Dendritic cell treated with granulocyte-macrophage colony-stimulating factor and Interleukin-4, amounts not matched to agents 40 ng/mL and 50 ng/mL, for 4 days (primary cell): ENCODE data around the gene CASZ1.

Experiments
- H3K27ac Mint-ChIP-seq: one replicate; pipeline ENCODE4 v1.8.0; 2022; ENCODE audit warnings: mild to moderate bottlenecking, mixed read lengths
- H3K27me3 Mint-ChIP-seq: one replicate; pipeline ENCODE4 v1.8.0; 2022; ENCODE audit warnings: mild to moderate bottlenecking, mixed read lengths
- H3K36me3 Mint-ChIP-seq: one replicate; pipeline ENCODE4 v1.8.0; 2022; ENCODE audit warnings: low read depth, mixed read lengths
- H3K4me1 Mint-ChIP-seq: one replicate; pipeline ENCODE4 v1.8.0; 2022; ENCODE audit warnings: low read depth, mixed read lengths
- H3K4me3 Mint-ChIP-seq: one replicate; pipeline ENCODE4 v1.8.0; 2022; ENCODE audit warnings: mild to moderate bottlenecking, moderate library complexity, mixed read lengths
- H3K9me3 Mint-ChIP-seq: one replicate; pipeline ENCODE4 v1.8.0; 2022; ENCODE audit warnings: mixed read lengths
- intact Hi-C: fragments of 100-400 bp; cut with micrococcal nuclease; formaldehyde crosslinking; loops from one replicate; pipeline ENCODE4 v1.15.0; 2022

The CASZ1 gene

DNA sequence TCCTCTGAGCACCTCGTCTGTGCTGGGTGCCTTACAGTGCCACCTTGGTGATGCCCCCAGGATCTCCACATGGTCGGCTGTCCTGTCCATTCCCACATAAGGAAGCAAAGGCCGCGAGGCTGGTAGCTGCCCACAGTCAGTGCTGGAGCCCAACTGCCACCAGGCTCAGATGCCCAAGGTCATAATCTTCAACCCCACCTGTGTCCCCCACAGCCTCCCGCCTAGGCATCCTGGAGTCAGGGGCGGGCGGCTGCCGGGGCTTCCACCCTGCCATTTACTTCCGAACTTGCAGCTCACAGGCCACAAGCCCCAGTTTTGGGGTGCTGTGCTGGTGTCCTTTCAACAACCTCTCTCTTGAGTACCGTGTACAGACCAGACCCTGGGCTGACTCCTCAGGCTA is 126.3 kb downstream of the CASZ1 start:
- H3K4me3 Mint-ChIP-seq = no peak overlapping the region
- intact Hi-C loops = no loop called here
- H3K27me3 Mint-ChIP-seq = peaks cover 5% of the 10 kb centered on the region
- H3K27ac Mint-ChIP-seq = no peak overlapping the region
- no peaks in the 10 kb centered on the region for H3K36me3 Mint-ChIP-seq
- H3K9me3 Mint-ChIP-seq = no peaks in the 10 kb centered on the region
- H3K4me1 Mint-ChIP-seq = no peaks in the 10 kb centered on the region

DNA sequence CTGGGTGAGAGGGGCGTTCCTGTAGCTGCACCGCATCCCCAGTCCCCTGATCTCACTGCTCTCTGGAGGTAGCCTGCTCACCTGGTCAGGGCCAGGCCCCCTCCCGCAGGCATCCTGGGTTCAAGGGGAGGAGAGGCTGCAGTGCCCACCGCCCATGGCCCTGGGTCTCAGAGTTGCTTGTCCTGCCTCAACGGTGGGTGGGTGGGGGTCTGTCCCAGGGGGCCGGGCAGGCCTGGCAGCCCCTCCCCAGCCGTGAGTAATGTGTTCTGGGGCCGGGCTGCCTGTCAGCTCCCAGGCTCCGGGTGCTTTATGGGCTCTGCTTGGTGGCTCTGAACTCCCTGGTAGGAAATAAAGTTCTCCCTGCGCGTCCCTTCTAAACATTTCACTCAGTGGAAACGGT is 126.9 kb downstream of the CASZ1 start:
- H3K9me3 Mint-ChIP-seq = no peaks in the 10 kb centered on the region
- H3K36me3 Mint-ChIP-seq = no peaks in the 10 kb centered on the region
- H3K4me1 Mint-ChIP-seq = no peaks in the 10 kb centered on the region
- no peak overlapping the region for H3K27ac Mint-ChIP-seq
- no peak overlapping the region for H3K4me3 Mint-ChIP-seq
- intact Hi-C loops = no loop called here
- H3K27me3 Mint-ChIP-seq = peaks cover 5% of the 10 kb centered on the region

DNA sequence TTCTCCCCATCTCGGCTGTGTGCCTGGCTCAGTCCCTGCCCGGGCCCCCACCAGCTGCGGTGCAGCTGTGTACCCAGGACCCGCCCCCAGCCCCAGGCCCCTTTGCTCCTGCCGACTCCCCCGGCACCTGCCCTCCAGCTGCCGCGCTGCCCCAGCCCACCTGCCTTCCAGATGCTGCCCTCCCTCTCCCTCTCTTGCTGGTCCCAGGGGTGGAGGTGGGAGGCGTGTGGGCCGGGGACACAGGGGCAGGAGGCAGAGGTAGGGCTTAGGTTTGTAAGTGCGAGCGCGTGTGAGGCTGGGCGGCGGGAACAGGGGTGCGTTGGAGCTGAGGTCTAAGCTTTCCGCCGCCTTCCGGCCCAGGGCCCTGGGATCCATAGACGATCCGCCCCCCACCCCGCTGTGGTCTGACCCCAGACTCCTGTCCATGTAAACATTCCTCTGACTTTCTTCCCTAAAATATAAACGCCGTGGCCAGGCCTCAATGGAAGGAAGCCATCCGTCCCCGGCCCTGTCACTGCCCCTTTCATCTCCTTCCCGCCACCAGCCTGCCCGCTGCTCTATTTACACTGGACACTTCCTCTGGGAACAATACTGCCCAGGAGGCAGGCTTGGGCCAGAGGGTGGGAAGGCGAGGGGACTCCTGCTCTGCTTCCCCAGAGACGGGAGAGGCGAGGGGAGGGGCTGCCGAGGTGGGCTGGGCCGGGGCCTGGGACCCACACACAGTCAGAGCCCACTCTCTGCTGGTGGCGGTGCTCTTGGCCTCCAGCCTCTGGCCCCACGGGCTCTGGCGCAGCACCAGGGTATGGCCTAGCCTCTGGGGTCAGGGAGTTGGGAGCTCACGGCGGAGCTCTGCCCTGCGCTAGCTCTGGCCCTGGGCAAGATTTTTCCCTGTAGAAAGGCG is 128.3 kb downstream of the CASZ1 start:
- no peak overlapping the region for H3K27ac Mint-ChIP-seq
- H3K27me3 Mint-ChIP-seq = peaks cover 5% of the 10 kb centered on the region
- no peaks in the 10 kb centered on the region for H3K9me3 Mint-ChIP-seq
- H3K4me3 Mint-ChIP-seq = no peak overlapping the region
- intact Hi-C loops = no loop called here
- no peaks in the 10 kb centered on the region for H3K4me1 Mint-ChIP-seq
- H3K36me3 Mint-ChIP-seq = no peaks in the 10 kb centered on the region

DNA sequence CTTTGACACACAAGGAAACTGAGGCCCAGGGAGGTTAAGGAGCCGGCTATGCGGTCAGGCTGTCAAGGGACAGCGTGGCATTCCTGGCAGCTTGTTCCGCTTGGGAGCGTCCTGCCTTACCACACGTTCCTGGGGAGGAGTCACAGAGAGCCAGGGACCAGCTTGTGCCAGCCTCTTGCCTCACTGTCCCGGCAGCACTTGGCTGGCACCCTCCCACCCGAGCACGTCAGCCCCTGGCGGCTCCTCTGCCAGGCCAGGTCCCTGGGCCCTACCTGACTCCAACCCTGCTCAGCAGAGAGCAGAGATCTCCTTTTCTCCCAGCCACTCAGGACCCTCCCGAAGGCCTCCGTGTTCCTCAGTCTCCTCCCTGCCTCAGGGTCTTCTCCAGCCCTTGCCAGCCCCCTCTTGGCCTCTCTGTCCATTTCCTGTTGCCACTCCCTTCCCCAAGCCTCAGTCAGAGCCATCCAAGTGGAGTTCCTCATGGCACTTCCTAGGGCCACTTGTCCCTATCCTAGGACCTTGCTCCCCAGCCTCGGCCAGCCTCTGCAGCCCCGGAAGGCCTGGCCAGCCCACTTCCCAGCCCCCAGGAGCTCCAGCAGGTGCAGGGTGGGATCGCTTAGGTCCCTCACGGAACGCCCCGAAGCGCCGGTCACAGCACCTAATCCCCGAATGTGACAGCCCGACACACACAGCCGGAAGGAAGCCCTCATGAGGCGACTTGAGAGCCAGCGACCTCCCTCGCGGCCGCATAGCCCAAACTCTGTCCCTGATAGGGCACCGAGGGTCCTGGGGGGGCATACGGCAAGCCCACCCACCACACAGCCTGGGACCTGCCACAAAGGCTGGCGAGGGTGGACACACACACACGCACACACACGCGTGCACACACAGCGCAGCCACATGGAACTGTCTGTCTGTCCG is 130.3 kb downstream of the CASZ1 start:
- intact Hi-C loops = no loop called here
- no peak overlapping the region for H3K4me3 Mint-ChIP-seq
- H3K4me1 Mint-ChIP-seq = no peaks in the 10 kb centered on the region
- peaks cover 4% of the 10 kb centered on the region for H3K27me3 Mint-ChIP-seq
- no peaks in the 10 kb centered on the region for H3K9me3 Mint-ChIP-seq
- H3K36me3 Mint-ChIP-seq = no peaks in the 10 kb centered on the region
- no peak overlapping the region for H3K27ac Mint-ChIP-seq

DNA sequence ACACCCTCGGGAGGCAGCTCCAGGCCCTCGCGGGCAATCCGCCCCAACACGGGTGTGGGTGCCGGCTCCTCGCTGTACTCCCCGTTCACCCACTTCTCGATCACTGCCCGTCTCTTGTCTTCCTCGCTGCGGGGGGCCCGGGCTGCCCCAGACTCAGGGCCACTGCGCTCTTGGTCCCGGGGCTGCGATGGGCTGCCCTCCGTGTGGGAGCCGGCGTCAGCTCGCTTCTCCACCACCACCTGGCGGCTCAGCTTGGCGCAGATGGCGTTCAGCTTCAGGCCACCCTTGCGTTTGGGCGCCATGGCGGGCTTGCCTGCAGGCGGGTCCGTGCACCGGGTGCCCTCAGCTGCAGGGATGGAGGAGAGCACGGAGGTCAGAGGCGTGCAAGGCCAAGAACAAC is 131.2 kb downstream of the CASZ1 start:
- no peaks in the 10 kb centered on the region for H3K4me1 Mint-ChIP-seq
- H3K4me3 Mint-ChIP-seq = no peak overlapping the region
- H3K27ac Mint-ChIP-seq = no peak overlapping the region
- H3K9me3 Mint-ChIP-seq = no peaks in the 10 kb centered on the region
- no peaks in the 10 kb centered on the region for H3K36me3 Mint-ChIP-seq
- intact Hi-C loops = no loop called here
- H3K27me3 Mint-ChIP-seq = no peaks in the 10 kb centered on the region

DNA sequence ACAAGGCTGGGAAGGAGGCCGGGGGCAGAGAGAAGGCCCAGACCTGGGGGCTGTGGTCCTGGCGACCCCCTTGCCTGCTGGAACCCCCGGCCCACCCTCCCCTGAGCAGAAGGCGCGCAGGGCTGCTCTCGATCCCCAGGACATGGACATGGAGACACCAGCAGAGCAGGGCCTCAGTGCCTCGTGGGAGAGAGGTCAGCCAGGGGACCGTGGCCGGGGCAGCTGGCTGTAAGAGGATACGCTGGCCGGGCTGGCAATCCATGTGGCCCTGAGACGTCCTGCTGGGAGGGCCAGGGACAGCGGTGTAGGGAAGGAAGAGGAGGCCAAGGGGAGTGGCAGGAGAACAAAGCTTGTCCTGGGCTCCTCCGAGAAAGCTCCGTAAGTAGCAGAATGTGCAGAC is 132.2 kb downstream of the CASZ1 start:
- peaks cover 4% of the 10 kb centered on the region for H3K36me3 Mint-ChIP-seq
- no peaks in the 10 kb centered on the region for H3K9me3 Mint-ChIP-seq
- H3K27me3 Mint-ChIP-seq = no peaks in the 10 kb centered on the region
- H3K27ac Mint-ChIP-seq = no peak overlapping the region
- H3K4me3 Mint-ChIP-seq = no peak overlapping the region
- intact Hi-C loops = no loop called here
- no peaks in the 10 kb centered on the region for H3K4me1 Mint-ChIP-seq

DNA sequence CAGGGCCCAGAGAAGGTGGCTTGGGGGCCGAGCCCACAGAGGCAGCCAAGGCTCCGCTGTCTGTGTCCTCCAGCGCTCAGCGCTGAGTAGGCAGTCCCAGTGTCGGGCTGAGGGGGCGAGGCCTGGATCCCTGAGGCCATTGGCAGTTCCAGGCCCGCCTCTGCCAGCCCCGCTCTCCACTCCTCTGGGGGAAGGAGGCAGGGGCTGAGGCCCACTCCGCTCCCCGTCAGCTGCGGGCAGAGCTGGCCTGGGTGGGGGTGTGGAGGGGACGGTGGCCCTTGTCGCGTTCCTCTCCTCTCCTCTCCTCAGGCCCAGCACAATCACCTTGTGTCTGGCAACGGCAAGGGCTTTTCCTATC is 132.8 kb downstream of the CASZ1 start:
- Mint-ChIP-seq H3K4me1 (no peaks in the 10 kb centered on the region), H3K4me3 (no peak overlapping the region), H3K36me3 (peaks cover 6% of the 10 kb centered on the region), H3K9me3 (no peaks in the 10 kb centered on the region), H3K27ac (no peak overlapping the region), H3K27me3 (no peaks in the 10 kb centered on the region)
- intact Hi-C loops = no loop called here

DNA sequence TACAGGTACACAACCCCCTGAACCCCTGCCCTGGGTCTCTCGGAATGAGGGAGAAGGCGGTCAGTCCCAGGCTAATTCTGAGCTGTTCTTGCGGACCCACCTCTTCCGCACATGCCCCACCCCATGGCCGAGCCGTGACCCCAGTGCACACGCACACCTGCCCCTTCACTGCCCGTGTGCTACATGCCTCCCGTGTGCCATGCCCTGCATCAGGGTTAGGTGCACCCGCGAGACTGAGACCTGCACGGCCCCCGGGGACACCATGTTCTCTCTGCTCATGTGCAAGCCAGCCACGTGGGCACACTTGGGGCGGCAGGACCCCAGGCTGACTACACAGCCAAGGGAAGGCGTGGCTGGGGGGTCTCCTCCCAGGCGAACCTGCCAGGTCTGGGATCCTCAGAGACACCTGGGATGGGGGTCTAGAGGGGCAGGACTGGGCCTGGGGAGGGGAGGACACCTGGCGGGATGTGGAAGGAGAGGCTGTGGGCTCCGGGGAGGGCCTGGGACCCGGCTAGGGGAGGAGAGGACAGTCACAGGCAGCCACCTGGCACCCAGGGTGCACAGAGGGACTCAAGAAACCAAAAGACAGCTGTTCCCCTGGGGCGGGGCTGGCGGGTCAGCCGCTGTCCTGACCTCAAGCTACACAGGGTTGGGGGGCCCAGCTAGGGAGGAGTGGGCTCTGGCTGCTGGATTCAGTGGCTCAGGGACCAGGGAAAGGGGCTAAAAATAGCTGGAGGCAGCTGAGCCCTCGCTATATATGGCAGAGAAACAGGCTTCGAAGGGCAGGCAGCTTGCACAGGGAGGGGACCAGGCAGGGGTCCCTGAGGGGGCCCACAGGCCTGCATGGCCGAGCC is 133.4 kb downstream of the CASZ1 start:
- H3K27ac Mint-ChIP-seq = no peak overlapping the region
- intact Hi-C loops = no loop called here
- H3K4me1 Mint-ChIP-seq = no peaks in the 10 kb centered on the region
- H3K4me3 Mint-ChIP-seq = no peak overlapping the region
- H3K27me3 Mint-ChIP-seq = no peaks in the 10 kb centered on the region
- peaks cover 6% of the 10 kb centered on the region for H3K36me3 Mint-ChIP-seq
- no peaks in the 10 kb centered on the region for H3K9me3 Mint-ChIP-seq

DNA sequence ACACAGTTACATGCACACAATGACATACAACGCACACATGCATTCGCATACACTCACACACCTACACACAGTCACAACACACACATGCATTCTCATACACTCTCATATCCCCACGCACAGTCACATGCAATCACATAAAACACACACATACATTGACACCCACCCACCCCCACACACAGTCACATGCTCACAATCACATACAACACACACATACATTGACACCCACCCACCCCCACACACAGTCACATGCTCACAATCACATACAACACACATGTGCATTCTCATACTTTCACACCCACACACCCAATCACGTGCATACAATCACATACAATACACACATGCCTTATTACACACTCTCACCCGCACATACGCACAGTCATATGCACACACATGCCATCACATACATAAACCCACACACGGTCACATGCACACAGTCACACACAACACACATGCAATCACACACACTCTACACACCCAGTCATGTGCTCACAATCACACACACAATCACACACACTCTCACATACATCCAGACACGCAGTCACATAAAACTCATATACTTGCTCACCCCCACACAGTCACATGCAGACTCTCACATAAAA is 134.3 kb downstream of the CASZ1 start:
- H3K4me1 Mint-ChIP-seq = no peaks in the 10 kb centered on the region
- H3K27me3 Mint-ChIP-seq = no peaks in the 10 kb centered on the region
- no peaks in the 10 kb centered on the region for H3K9me3 Mint-ChIP-seq
- intact Hi-C loops = no loop called here
- no peak overlapping the region for H3K4me3 Mint-ChIP-seq
- peaks cover 6% of the 10 kb centered on the region for H3K36me3 Mint-ChIP-seq
- H3K27ac Mint-ChIP-seq = no peak overlapping the region

DNA sequence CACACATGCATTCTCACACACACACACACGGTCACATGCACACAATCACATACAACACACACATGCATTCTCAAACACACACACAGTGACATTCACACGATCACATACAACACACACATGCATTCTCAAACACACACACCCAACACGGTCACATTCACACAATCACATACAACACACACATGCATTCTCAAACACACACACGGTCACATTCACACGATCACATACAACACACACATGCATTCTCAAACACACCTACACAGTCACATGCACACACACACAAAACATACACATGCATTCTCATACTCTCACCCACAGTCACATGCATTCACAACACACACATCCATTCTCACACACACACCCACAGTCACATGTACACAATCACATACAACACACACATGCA is 135.0 kb downstream of the CASZ1 start:
- Mint-ChIP-seq H3K4me1 (no peaks in the 10 kb centered on the region), H3K9me3 (no peaks in the 10 kb centered on the region), H3K36me3 (peaks cover 6% of the 10 kb centered on the region), H3K27ac (no peak overlapping the region), H3K27me3 (no peaks in the 10 kb centered on the region), H3K4me3 (no peak overlapping the region)
- intact Hi-C loops = no loop called here

DNA sequence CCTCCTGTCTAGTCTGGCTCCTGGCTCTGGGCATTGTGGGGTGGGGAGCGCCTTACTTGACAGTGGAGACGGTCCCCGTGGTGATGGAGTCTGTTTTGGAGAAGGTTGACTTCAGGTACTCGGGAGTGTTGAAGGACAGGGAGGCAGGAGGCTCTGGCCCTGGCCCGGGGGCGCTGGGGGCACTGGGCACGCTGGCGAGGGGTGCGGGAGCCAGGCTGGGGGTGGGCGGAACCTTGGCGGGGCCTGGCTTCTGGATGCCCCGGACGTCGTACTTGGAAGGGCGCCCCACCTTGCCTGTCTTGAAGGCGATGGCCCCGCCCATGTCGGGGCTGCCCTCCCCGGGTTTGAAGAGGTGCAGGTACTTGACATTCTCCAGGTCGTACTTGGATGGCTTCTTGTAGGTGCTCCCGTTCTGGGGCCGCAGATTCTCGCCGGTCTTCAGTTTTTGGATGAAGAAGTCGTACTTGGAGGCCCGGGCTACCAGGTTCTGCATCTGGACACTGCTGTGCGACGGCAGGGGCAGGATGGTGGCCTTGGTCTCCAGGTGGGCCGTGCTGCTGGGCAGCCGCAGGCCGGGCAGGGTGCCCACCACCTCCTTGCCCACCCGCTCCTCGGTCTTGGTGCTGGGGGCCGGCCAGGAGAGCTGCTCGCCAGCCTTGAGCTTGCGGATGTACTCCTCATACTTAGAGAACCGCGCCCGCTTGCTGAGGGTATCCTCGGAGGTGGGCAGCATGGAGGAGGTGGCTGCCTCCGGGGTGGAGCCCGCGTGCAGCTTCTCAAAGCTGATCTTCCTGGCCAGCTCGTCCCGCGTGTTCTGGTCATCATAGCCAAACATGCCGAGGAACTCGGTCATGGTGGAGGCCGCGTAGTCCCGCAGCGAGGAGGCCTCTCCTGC is 136.6 kb downstream of the CASZ1 start:
- no peaks in the 10 kb centered on the region for H3K9me3 Mint-ChIP-seq
- H3K36me3 Mint-ChIP-seq = peaks cover 6% of the 10 kb centered on the region
- no peaks in the 10 kb centered on the region for H3K4me1 Mint-ChIP-seq
- intact Hi-C loops = no loop called here
- H3K4me3 Mint-ChIP-seq = no peak overlapping the region
- H3K27me3 Mint-ChIP-seq = no peaks in the 10 kb centered on the region
- H3K27ac Mint-ChIP-seq = no peak overlapping the region

DNA sequence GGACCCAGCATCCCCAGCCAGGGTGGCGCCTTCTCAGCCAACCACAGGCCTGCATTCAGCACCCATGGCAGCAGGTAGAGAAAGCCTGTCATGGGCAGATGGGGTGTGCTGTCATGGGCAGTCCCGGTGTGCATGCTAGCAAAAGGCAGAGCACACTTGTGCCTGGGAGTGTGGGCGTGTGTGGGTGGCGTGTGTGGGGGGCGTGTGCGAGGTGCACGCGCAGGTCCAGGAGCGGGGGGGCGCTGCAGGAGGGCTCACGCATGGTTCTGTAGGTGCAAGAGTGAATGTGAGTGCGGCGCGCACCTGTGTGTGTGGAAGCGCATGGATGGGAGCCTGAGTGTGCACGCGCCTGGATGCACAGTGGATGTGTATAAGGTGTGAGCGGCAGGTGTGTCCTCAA is 137.2 kb downstream of the CASZ1 start:
- intact Hi-C loops = no loop called here
- Mint-ChIP-seq H3K4me3 (no peak overlapping the region), H3K4me1 (no peaks in the 10 kb centered on the region), H3K27ac (no peak overlapping the region), H3K9me3 (no peaks in the 10 kb centered on the region), H3K27me3 (no peaks in the 10 kb centered on the region), H3K36me3 (peaks cover 7% of the 10 kb centered on the region)
